OCI-LY3 (cell line): Measurements from ENCODE around the gene CDK11A.

Experiments used
- CTCF ChIP-seq: fragments of 200-600, 300-600 bp; sonication (generic); IDR thresholded peaks from 2 replicates; pipeline ENCODE4 v1.5.1; 2014; ENCODE audit warnings: antibody characterized with exemption, low read length, low read depth
- EZH2phosphoT487 ChIP-seq: fragments of 200-600 bp; shearing (Covaris generic); IDR thresholded peaks from 2 replicates; pipeline ENCODE4 v1.6.1; 2018; ENCODE audit warnings: antibody characterized with exemption, mixed run types, low read depth

- no peak for TF ChIP-seq CTCF
- no peak for TF ChIP-seq EZH2phosphoT487
Observed at GRCh38 chr1:1732381-1732780, 8.2 kb upstream of the CDK11A start.
